Loucy (cell line): ENCODE results near the gene PLCG1.

Experiments used
- H2AFZ ChIP-seq: fragments of 200-600 bp; sonication (generic); 2 replicates; pipeline ENCODE4 v1.6.0; 2016; ENCODE audit warnings: antibody characterized with exemption, mild to moderate bottlenecking, low read length, moderate library complexity
- H3F3A ChIP-seq: fragments of 200-600 bp; 2 replicates; pipeline ENCODE4 v1.6.0; 2016; ENCODE audit warnings: antibody characterized with exemption, low read depth, mild to moderate bottlenecking
- H3K27me3 ChIP-seq: fragments of 200-600 bp; sonication (generic); 2 replicates; pipeline ENCODE4 v1.6.1; 2014; ENCODE audit warnings: low read length, mild to moderate bottlenecking; ENCODE audit not compliant: insufficient read depth, poor library complexity, severe bottlenecking
- H3K36me3 ChIP-seq: fragments of 200-600 bp; sonication (generic); 2 replicates; pipeline ENCODE4 v1.6.1; 2016; ENCODE audit warnings: low read length; ENCODE audit not compliant: insufficient read depth
- H3K4me1 ChIP-seq: fragments of 200-600 bp; sonication (generic); 2 replicates; pipeline ENCODE4 v1.5.1; 2014; ENCODE audit warnings: low read length, mild to moderate bottlenecking; ENCODE audit not compliant: insufficient read depth, poor library complexity, severe bottlenecking
- H3K4me2 ChIP-seq: fragments of 200-600 bp; sonication (generic); 2 replicates; pipeline ENCODE4 v1.6.0; 2014; ENCODE audit warnings: antibody characterized with exemption, low read length, low read depth, mild to moderate bottlenecking; ENCODE audit not compliant: poor library complexity, severe bottlenecking
- H3K4me3 ChIP-seq: fragments of 200-600 bp; sonication (generic); 2 replicates; pipeline ENCODE4 v1.5.1; 2014; ENCODE audit warnings: low read length, mild to moderate bottlenecking, mixed read lengths; ENCODE audit not compliant: poor library complexity, severe bottlenecking
- H3K79me2 ChIP-seq: fragments of 200-600 bp; sonication (generic); 2 replicates; pipeline ENCODE4 v1.6.1; 2014; ENCODE audit warnings: low read length; ENCODE audit not compliant: insufficient read depth
- H3K9ac ChIP-seq: fragments of 200-600 bp; sonication (generic); 2 replicates; pipeline ENCODE4 v1.6.0; 2014; ENCODE audit warnings: mild to moderate bottlenecking, low read depth, low read length, moderate library complexity; ENCODE audit not compliant: poor library complexity, severe bottlenecking
- H3K9me2 ChIP-seq: fragments of 200-600 bp; sonication (generic); replicated peaks from 2 replicates; pipeline ENCODE4 v1.6.1; 2016; ENCODE audit warnings: low read depth, low read length, mixed read lengths
- H3K9me3 ChIP-seq: fragments of 200-600 bp; sonication (generic); 2 replicates; pipeline ENCODE4 v1.6.1; 2014; ENCODE audit warnings: mild to moderate bottlenecking, antibody characterized with exemption, low read length, low read depth; ENCODE audit not compliant: insufficient read depth
- H4K20me1 ChIP-seq: fragments of 200-600 bp; sonication (generic); 2 replicates; pipeline ENCODE4 v1.6.0; 2014; ENCODE audit warnings: antibody characterized with exemption, low read length, mild to moderate bottlenecking; ENCODE audit not compliant: insufficient read depth, poor library complexity, severe bottlenecking
- EZH2phosphoT487 ChIP-seq: fragments of 200-600 bp; IDR thresholded peaks from 2 replicates; pipeline ENCODE4 v1.6.1; 2018; ENCODE audit warnings: antibody characterized with exemption, mild to moderate bottlenecking, moderate library complexity, borderline replicate concordance
- TF ChIP-seq, protein P1 (sequence below): fragments of 200-600 bp; sonication (generic); conservative IDR thresholded peaks from 2 replicates; pipeline ENCODE4 v1.5.1; 2014; ENCODE audit warnings: mild to moderate bottlenecking, antibody characterized with exemption, low read length

PLCG1 gene

DNA sequence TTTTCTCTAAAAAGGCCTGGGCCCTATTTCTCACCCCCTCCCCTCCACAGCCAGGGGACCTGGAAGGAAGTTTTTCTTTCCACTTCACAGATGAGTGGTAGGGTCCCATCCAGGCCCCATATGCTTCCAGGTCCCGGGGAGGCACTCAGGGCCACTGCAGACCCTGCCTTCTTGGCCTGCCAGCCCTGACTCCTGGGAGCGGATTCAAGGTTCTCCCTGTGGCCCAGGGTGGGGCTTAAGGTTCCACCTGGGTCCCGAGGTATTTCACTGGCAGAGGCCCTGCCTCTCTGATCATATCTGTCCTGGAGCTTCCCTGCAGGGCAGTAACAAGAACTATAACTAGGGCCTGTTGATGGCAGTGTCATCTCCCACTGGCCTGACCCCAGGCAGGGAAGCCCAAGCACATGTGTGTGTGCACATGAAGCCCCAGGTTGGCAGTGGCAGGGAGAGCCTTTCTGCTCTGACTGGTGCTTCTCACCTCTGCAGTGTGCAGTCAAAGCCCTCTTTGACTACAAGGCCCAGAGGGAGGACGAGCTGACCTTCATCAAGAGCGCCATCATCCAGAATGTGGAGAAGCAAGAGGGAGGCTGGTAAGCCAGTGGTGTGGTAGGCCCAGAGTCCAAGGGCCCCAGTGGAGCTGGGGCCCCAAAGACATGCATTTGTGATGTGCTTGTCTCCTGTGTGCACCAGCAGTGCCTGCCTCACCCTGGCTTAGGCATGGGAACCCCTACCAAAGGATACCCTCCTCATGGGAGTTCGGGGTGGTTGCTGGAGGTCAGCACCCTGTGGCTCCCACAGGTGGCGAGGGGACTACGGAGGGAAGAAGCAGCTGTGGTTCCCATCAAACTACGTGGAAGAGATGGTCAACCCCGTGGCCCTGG, 31.2 kb downstream of the PLCG1 start:
- no peaks in the 10 kb centered on the region for H3K9me3 ChIP-seq
- no peaks in the 10 kb centered on the region for H3K9me2 ChIP-seq
- H3K4me3 ChIP-seq: no peak overlapping the region
- H3K79me2 ChIP-seq: no peaks in the 10 kb centered on the region; the same call in 1 of the 2 replicates
- H3K4me2 ChIP-seq: no peak overlapping the region
- no peak overlapping the region for H2AFZ ChIP-seq
- H3K36me3 ChIP-seq: peaks cover 96% of the 10 kb centered on the region
- H3F3A ChIP-seq: no peaks in the 10 kb centered on the region
- H3K9ac ChIP-seq: no peak overlapping the region
- TF ChIP-seq, protein P1, sequence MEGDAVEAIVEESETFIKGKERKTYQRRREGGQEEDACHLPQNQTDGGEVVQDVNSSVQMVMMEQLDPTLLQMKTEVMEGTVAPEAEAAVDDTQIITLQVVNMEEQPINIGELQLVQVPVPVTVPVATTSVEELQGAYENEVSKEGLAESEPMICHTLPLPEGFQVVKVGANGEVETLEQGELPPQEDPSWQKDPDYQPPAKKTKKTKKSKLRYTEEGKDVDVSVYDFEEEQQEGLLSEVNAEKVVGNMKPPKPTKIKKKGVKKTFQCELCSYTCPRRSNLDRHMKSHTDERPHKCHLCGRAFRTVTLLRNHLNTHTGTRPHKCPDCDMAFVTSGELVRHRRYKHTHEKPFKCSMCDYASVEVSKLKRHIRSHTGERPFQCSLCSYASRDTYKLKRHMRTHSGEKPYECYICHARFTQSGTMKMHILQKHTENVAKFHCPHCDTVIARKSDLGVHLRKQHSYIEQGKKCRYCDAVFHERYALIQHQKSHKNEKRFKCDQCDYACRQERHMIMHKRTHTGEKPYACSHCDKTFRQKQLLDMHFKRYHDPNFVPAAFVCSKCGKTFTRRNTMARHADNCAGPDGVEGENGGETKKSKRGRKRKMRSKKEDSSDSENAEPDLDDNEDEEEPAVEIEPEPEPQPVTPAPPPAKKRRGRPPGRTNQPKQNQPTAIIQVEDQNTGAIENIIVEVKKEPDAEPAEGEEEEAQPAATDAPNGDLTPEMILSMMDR: no peak
- TF ChIP-seq EZH2phosphoT487: no peak
- H4K20me1 ChIP-seq: peaks cover 44% of the 10 kb centered on the region
- H3K4me1 ChIP-seq: peaks cover 13% of the 10 kb centered on the region
- no peaks in the 10 kb centered on the region for H3K27me3 ChIP-seq

DNA sequence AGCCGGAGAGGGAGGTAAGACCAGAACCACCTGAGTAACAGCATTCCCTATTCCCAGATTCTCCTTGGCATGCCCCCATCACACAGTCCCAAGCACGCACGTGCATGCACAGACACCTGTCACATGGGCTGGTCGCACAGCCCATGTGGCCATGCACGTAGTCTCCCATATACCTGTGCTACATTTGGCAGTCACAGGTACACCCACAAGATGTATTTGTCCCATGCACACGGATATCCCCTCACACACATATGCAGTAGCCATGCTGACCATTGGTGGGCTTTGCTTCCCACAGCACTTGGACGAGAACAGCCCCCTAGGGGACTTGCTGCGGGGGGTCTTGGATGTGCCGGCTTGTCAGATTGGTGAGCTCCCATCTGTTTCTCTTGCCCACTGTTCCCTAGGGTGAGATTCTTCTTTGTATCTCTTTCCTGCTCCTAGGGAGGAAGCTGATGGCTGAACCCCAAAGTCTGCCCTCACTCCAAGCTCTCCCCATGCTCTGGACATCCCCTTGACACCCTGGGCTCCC, 31.9 kb downstream of the PLCG1 start:
- Histone ChIP-seq H3K4me3 (no peak overlapping the region), H3K9me2 (no peaks in the 10 kb centered on the region), H3K9me3 (no peaks in the 10 kb centered on the region), H2AFZ (no peak overlapping the region), H3K4me2 (no peak overlapping the region), H3F3A (no peaks in the 10 kb centered on the region), H3K27me3 (no peaks in the 10 kb centered on the region), H4K20me1 (peaks cover 44% of the 10 kb centered on the region), H3K4me1 (peaks cover 13% of the 10 kb centered on the region), H3K79me2 (no peaks in the 10 kb centered on the region; the same call in 1 of the 2 replicates), H3K9ac (no peak overlapping the region), H3K36me3 (peaks cover 96% of the 10 kb centered on the region; the same call in 1 of the 2 replicates)
- no peak for TF ChIP-seq EZH2phosphoT487
- TF ChIP-seq, protein P1: no peak

GRCh38 chr20:41169791-41170351, 32.5 kb downstream of the PLCG1 start:
- no peaks in the 10 kb centered on the region for H3K9me3 ChIP-seq
- no peaks in the 10 kb centered on the region; the same call in 1 of the 2 replicates for H3K79me2 ChIP-seq
- H2AFZ ChIP-seq: no peak overlapping the region
- H3K9ac ChIP-seq: no peak overlapping the region
- H3K9me2 ChIP-seq: no peaks in the 10 kb centered on the region
- H3F3A ChIP-seq: no peaks in the 10 kb centered on the region
- H3K4me2 ChIP-seq: no peak overlapping the region
- peaks cover 96% of the 10 kb centered on the region; the same call in 1 of the 2 replicates for H3K36me3 ChIP-seq
- TF ChIP-seq, protein P1: no peak
- no peak for TF ChIP-seq EZH2phosphoT487
- H3K4me3 ChIP-seq: no peak overlapping the region
- peaks cover 13% of the 10 kb centered on the region for H3K4me1 ChIP-seq
- no peaks in the 10 kb centered on the region for H3K27me3 ChIP-seq
- peaks cover 44% of the 10 kb centered on the region for H4K20me1 ChIP-seq
